HG02943 (cell line): Measurements from ENCODE around the gene RAD51.

Experiments
- ATAC-seq: cut with Tn5 transposase; IDR thresholded peaks from one replicate; pipeline ENCODE4 v1.9.1; 2021; ENCODE audit warnings: mild to moderate bottlenecking, low read depth, moderate library complexity; ENCODE audit not compliant: unreplicated experiment

RAD51 gene

DNA sequence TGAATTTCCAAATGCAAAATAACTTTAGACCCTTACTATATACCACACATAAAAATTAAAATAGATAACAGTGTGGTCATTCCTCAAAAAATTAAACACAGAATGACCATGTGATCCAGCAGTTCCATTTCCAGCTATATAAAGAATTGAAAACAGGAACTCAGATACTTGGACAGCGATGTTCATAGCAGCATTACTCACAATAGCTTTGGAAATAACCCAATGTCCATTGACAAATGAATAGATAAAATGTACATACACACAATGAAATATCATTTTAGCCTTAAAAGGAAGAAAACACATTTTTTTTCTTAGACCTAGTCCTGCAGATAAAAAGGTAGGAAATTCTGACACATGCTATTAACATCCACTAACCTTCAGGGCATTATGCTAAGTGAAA lies 26.7 kb downstream of the RAD51 start:
- ATAC-seq = no peak

DNA sequence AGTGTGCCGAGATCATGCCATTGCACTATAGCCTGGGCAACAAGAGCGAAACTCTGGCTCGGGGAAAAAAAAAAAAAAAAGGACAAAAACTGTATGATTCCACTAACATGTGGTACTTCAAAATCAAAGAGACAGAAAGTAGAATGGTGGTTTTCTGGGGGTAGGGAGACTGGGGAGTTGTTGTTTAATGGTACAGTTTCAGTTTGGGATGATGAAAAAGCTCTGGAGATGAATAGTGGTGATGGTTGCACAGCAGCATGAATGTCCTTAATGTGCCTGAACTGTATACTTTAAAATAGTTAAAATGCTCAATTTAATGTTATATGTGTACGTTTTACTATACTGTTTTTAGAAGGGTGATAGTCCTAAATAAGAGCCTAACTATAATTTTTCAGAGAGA lies 27.4 kb downstream of the RAD51 start:
- ATAC-seq = no peak

- no peak for ATAC-seq
Observed at GRCh38 chr15:40722934-40723333, 28.0 kb downstream of the RAD51 start.

- ATAC-seq = no peak
Observed at GRCh38 chr15:40723919-40724318, 28.9 kb downstream of the RAD51 start.

- ATAC-seq = no peak
Observed at GRCh38 chr15:40731034-40731433, 36.1 kb downstream of the RAD51 start.

- no peak for ATAC-seq
Observed at GRCh38 chr15:40736575-40736974, 41.6 kb downstream of the RAD51 start.

GRCh38 chr15:40737048-40737447 lies 42.1 kb downstream of the RAD51 start:
- ATAC-seq = no peak

DNA sequence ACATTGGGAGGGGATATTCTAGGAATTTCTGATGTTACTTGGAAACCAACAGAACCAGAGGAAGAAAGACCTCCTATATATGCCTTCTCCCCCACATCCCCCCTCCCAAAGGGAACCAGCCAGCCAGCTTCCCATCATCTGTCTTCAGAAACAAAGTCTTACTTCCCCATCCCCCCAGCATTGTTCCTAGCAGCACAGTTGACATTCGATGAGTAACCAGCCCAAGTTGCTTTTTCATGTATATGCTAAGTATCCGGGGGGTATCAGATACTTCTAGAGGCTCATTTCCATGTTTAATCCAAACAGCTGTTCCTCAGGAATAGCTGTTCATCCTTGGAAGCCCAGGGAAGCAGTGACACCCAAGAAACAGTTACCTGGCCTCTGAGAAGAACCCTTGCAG lies 44.1 kb downstream of the RAD51 start:
- ATAC-seq = no peak

- no peak for ATAC-seq
Observed at GRCh38 chr15:40739854-40740253, 44.9 kb downstream of the RAD51 start.

GRCh38 chr15:40743485-40743901 lies 48.5 kb downstream of the RAD51 start:
- no peak for ATAC-seq

DNA sequence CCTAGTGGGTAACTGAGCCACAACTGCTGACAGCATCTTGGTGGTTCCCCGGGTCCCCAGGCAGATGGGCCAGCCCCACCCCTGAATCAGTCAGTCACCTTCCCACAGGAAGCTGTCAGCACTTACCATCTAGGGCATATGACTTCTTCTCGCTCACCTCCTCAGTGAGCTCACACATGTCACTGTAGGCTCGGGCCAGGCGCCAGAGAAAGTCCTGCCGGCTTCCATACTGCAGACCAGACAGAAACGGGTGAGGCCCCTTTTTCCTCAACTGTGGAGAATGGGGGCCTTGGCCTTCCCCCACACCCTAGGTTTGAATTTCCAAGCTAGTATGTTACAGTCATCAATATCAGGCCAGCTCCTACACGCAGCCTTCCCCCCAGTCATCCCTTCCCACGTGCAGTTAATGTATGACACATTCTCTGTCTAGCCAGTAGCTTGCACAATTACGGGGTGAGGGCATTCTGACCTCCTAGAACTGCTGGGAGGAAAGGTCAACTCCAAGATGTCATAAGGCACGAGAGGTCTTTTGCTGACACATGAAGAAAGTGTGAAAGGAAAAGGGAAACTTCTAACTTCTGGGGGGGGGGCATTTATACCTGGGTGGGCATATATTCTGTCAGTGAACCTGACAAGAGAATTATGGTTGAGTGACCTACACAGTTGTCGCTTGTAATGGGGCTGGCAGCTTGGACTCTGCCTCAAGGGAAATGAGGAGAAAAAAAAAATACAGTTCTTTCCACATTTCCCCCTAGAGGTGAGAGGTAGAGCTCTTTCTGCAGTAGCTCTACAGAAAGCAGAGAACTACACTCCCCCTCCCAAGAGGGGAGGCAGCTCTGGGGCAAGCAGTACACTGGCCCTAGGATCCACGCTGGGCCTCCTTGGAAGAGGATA lies 49.2 kb downstream of the RAD51 start:
- no peak for ATAC-seq

DNA sequence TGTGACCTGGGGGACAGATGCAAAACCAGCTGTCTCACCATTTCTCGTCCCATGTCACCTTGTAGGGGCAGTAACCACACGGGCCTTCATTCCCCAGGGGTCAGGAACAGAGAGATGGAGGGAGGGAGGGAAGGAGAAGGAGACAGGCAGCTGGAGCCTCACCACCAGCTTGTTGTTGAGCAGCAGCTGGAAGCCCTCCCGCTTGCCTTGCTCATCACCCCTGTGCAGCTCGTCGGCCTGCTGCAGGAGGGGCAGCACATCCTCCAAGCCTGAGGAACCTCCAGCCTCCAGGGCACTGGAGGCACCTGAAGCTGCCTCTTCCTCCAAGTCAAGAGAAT lies 49.8 kb downstream of the RAD51 start:
- ATAC-seq = no peak

- ATAC-seq = no peak
Observed at GRCh38 chr15:40746916-40747418, 52.0 kb downstream of the RAD51 start.

- no peak for ATAC-seq
Observed at GRCh38 chr15:40747685-40748631, 53.0 kb downstream of the RAD51 start.

- ATAC-seq = no peak
Observed at GRCh38 chr15:40749151-40749630, 54.2 kb downstream of the RAD51 start.

DNA sequence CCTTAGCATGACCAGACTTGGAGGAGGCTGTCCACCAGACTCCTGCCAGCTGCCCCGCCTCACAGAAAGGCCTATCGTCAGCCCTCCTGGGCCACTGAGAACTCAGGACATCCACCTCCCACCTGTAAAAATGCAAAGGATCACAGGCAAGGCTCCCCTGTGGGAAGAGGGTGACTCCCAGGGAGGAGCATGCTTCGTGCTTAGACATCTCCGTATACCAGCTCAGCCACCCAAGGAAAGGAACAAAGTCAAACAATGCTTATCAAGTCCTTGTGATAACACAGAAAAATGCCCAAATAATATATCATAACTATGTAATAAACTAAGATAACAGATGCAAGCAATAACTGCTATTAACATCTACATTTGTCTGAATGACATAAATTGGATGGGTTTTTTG lies 55.9 kb downstream of the RAD51 start:
- ATAC-seq = no peak

DNA sequence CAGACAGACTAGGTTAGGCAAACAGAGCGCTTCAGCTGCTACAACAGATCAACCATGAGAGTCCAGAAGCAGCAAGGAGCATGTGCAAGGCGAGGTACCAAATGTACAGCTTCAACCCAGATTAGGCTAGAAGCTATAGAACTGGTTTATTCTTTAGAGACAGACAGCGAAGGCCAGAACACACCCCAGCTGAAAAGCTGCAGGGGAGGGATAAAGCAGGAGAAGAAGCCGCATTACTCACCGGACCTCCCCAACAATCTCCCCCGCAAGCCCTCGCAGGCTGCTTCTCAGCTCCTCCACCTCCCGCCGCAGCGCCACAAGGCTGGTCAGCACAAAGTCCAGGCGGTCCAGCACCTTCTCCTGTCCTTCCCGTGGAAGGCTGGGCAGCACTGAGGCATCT lies 56.8 kb downstream of the RAD51 start:
- no peak for ATAC-seq

- no peak for ATAC-seq
Observed at GRCh38 chr15:40754574-40754882, 59.6 kb downstream of the RAD51 start.

GRCh38 chr15:40754883-40755811 lies 60.2 kb downstream of the RAD51 start, which contains the start of gene RMDN3:
Gene RMDN3, minus strand, starts transcription at chr15:40755254. Its CDS starts 471 bp downstream, at chr15:40754783.
- ATAC-seq = peak; percentile 73

DNA sequence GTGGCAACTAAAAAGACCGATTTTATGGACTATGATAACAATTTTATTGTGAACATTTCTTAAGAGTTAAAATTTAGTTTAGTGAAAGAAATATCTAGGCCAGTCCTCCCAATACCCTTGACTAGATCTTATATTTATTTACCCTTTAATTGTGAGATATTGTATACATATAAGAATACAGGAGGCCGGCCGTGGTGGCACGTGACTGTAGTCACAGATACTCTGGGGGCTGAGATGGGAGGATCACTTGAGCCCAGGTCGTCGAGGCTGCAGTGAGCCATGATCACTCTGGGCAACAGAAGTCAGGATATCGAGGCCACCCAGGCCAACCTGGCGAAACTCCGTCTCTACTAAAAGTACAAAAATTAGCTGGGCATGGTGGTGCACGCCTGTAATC lies 60.8 kb downstream of the RAD51 start:
- ATAC-seq = no peak
